IMR-90 (cell line): ENCODE results near the gene GPHA2. TPM values are rescaled to one million over a fixed set of nuclear protein-coding genes. Genes with fewer than 3 reads are reported as not detected.
A peak's percentile ranks its signal among the peaks of the same experiment; 100 is the strongest.

Experiments used
- ATAC-seq: fragments of 200-7000 bp; cut with Tn5 transposase; 2 replicates; pipeline ENCODE4 v1.9.1; 2020; ENCODE audit warnings: low read depth, mild to moderate bottlenecking, moderate library complexity
- BruUV-seq: library from RNA; stranded (reverse); fragments of 400-500 nt; replicated peaks from 2 replicates; lab custom pipeline; 2021; lab: Mats Ljungman, UMichigan
- CTCF ChIA-PET: fragments of 300-600 bp; formaldehyde crosslinking; extraction: SDS; loops from one replicate; lab custom pipeline; 2021; ENCODE audit warnings: antibody characterized with exemption; lab: Yijun Ruan, JAX
- POLR2A ChIA-PET: fragments of 300-600 bp; sonication (Branson Sonifier 250); formaldehyde crosslinking; loops from one replicate; lab custom pipeline; 2022; ENCODE audit warnings: antibody characterized with exemption; ENCODE audit not compliant: unreplicated experiment; lab: Charles Lee
- DNase-seq: peaks from one replicate; pipeline ENCODE4 v3.0.0; 2013
- H2AFZ ChIP-seq: replicated peaks from 2 replicates; pipeline ENCODE3; 2013; ENCODE audit warnings: low read length, mild to moderate bottlenecking; ENCODE audit not compliant: poor library complexity
- H2AK5ac ChIP-seq: 2 replicates; pipeline ENCODE4 v1.6.1; 2013; ENCODE audit warnings: low read depth, low read length, inconsistent platforms
- H2AK9ac ChIP-seq: replicated peaks from 2 replicates; pipeline ENCODE3; 2013; ENCODE audit warnings: mild to moderate bottlenecking, low read depth, low read length, moderate library complexity; ENCODE audit not compliant: poor library complexity
- H2BK120ac ChIP-seq: 2 replicates; pipeline ENCODE4 v1.6.1; 2013; ENCODE audit warnings: low read depth, low read length, inconsistent platforms
- H2BK15ac ChIP-seq: 3 replicates; pipeline ENCODE4 v1.6.1; 2013; ENCODE audit warnings: low read depth, low read length, inconsistent platforms
- H2BK20ac ChIP-seq: 2 replicates; pipeline ENCODE4 v1.6.1; 2013; ENCODE audit warnings: low read depth, mild to moderate bottlenecking, inconsistent platforms, low read length, moderate library complexity
- H2BK5ac ChIP-seq: 2 replicates; pipeline ENCODE4 v1.6.1; 2013; ENCODE audit warnings: mild to moderate bottlenecking, low read depth, low read length, inconsistent platforms; ENCODE audit not compliant: poor library complexity, severe bottlenecking
- H3K14ac ChIP-seq: replicated peaks from 2 replicates; pipeline ENCODE4 v1.6.1; 2013; ENCODE audit warnings: low read depth, low read length, inconsistent platforms
- H3K18ac ChIP-seq: 2 replicates; pipeline ENCODE4 v1.6.1; 2013; ENCODE audit warnings: low read depth, low read length, control low read depth
- H3K23ac ChIP-seq: 2 replicates; pipeline ENCODE4 v1.6.1; 2013; ENCODE audit warnings: low read depth, low read length, inconsistent platforms
- H3K27ac ChIP-seq: 2 replicates; pipeline ENCODE4 v1.5.1; 2013; ENCODE audit warnings: mild to moderate bottlenecking, control low read depth, low read length; ENCODE audit not compliant: insufficient read depth
- H3K27me3 ChIP-seq: 2 replicates; pipeline ENCODE4 v1.6.1; 2013; ENCODE audit warnings: low read length; ENCODE audit not compliant: control insufficient read depth, insufficient read depth
- H3K36me3 ChIP-seq: 2 replicates; pipeline ENCODE4 v1.6.1; 2013; ENCODE audit warnings: low read length, mixed read lengths; ENCODE audit not compliant: control insufficient read depth, insufficient read depth
- H3K4ac ChIP-seq: 2 replicates; pipeline ENCODE4 v1.6.1; 2013; ENCODE audit warnings: low read depth, low read length, inconsistent platforms
- H3K4me1 ChIP-seq: 2 replicates; pipeline ENCODE4 v1.6.1; 2013; ENCODE audit warnings: low read length, mixed read lengths; ENCODE audit not compliant: control insufficient read depth, insufficient read depth
- H3K4me2 ChIP-seq: 2 replicates; pipeline ENCODE4 v1.6.1; 2013; ENCODE audit warnings: low read depth, mild to moderate bottlenecking, control low read depth, low read length, moderate library complexity
- H3K4me3 ChIP-seq: 2 replicates; pipeline ENCODE4 v1.5.1; 2013; ENCODE audit warnings: low read depth, mild to moderate bottlenecking, control low read depth, low read length, moderate library complexity; ENCODE audit not compliant: insufficient read depth
- H3K56ac ChIP-seq: 2 replicates; pipeline ENCODE4 v1.6.1; 2013; ENCODE audit warnings: low read length, inconsistent platforms; ENCODE audit not compliant: insufficient read depth; ENCODE audit errors: extremely low read depth
- H3K79me1 ChIP-seq, 2 experiments: 2 replicates each; pipeline ENCODE4 v1.6.1; 2013; ENCODE audit warnings: low read length in 2 of 2, inconsistent platforms in 1 of 2, low read depth in 1 of 2
- H3K9ac ChIP-seq: 2 replicates; pipeline ENCODE4 v1.6.1; 2013; ENCODE audit warnings: low read depth, low read length, control low read depth
- H3K9me1 ChIP-seq: 2 replicates; pipeline ENCODE4 v1.6.1; 2013; ENCODE audit warnings: low read length, inconsistent platforms; ENCODE audit not compliant: insufficient read depth
- H3K9me3 ChIP-seq: 2 replicates; pipeline ENCODE4 v1.6.1; 2013; ENCODE audit warnings: low read length; ENCODE audit not compliant: control insufficient read depth, insufficient read depth
- H4K20me1 ChIP-seq: 2 replicates; pipeline ENCODE4 v1.6.1; 2013; ENCODE audit warnings: low read length, inconsistent platforms; ENCODE audit not compliant: insufficient read depth
- H4K5ac ChIP-seq: 2 replicates; pipeline ENCODE4 v1.6.1; 2013; ENCODE audit warnings: mild to moderate bottlenecking, low read depth, low read length, control low read depth
- H4K8ac ChIP-seq, 2 experiments: 2 replicates each; pipeline ENCODE4 v1.6.1; 2013; ENCODE audit warnings: low read depth in 2 of 2, low read length in 2 of 2, control low read depth in 1 of 2, inconsistent platforms in 1 of 2
- H4K91ac ChIP-seq: 2 replicates; pipeline ENCODE4 v1.6.1; 2013; ENCODE audit warnings: low read depth, low read length, inconsistent platforms; ENCODE audit not compliant: insufficient read depth
- BHLHE40 ChIP-seq: fragments of 150-350 bp; IDR thresholded peaks from 2 replicates; pipeline ENCODE4 v1.6.1; 2016; ENCODE audit warnings: mild to moderate bottlenecking, low read depth, low read length
- CEBPB ChIP-seq: IDR thresholded peaks from 2 replicates; pipeline ENCODE4 v1.6.1; 2012; ENCODE audit warnings: low read depth, low read length, improper control_type of control experiment
- CHD1 ChIP-seq: IDR thresholded peaks from 2 replicates; pipeline ENCODE4 v1.6.1; 2012; ENCODE audit warnings: low read depth, low read length, improper control_type of control experiment
- CTCF ChIP-seq: conservative IDR thresholded peaks from 2 replicates; pipeline ENCODE4 v1.5.1; 2012; ENCODE audit warnings: mild to moderate bottlenecking, low read depth, low read length, improper control_type of control experiment
- ELK1 ChIP-seq: fragments of 150-350 bp; IDR thresholded peaks from 2 replicates; pipeline ENCODE4 v1.6.1; 2016; ENCODE audit warnings: low read depth, mild to moderate bottlenecking, low read length, moderate library complexity, borderline replicate concordance
- FOS ChIP-seq: fragments of 150-350 bp; IDR thresholded peaks from 2 replicates; pipeline ENCODE4 v1.6.1; 2016; ENCODE audit warnings: low read depth, low read length
- MAFK ChIP-seq: IDR thresholded peaks from 2 replicates; pipeline ENCODE4 v1.6.1; 2012; ENCODE audit warnings: low read depth, low read length, improper control_type of control experiment
- MAZ ChIP-seq: IDR thresholded peaks from 2 replicates; pipeline ENCODE4 v1.6.1; 2012; ENCODE audit warnings: low read depth, mild to moderate bottlenecking, low read length, improper control_type of control experiment, moderate library complexity, borderline replicate concordance
- MXI1 ChIP-seq: IDR thresholded peaks from 2 replicates; pipeline ENCODE4 v1.6.1; 2012; ENCODE audit warnings: low read depth, mild to moderate bottlenecking, low read length, moderate library complexity, borderline replicate concordance
- NFE2L2 ChIP-seq: fragments of 150-350 bp; IDR thresholded peaks from 2 replicates; pipeline ENCODE4 v1.6.1; 2016; ENCODE audit warnings: low read depth, mild to moderate bottlenecking, low read length
- POLR2A ChIP-seq: IDR thresholded peaks from 2 replicates; pipeline ENCODE4 v1.6.1; 2012; ENCODE audit warnings: mild to moderate bottlenecking, low read depth, low read length
- RAD21 ChIP-seq: IDR thresholded peaks from 2 replicates; pipeline ENCODE4 v1.6.1; 2012; ENCODE audit warnings: low read length, improper control_type of control experiment
- RCOR1 ChIP-seq: IDR thresholded peaks from 2 replicates; pipeline ENCODE4 v1.6.1; 2012; ENCODE audit warnings: mild to moderate bottlenecking, low read length, improper control_type of control experiment; ENCODE audit not compliant: insufficient replicate concordance
- RFX5 ChIP-seq: IDR thresholded peaks from 2 replicates; pipeline ENCODE4 v1.8.0; 2012; ENCODE audit warnings: low read depth, mild to moderate bottlenecking, low read length, moderate library complexity
- SMC3 ChIP-seq: fragments of 150-350 bp; IDR thresholded peaks from 2 replicates; pipeline ENCODE4 v1.6.1; 2016; ENCODE audit warnings: low read depth, mild to moderate bottlenecking, antibody characterized with exemption, low read length, moderate library complexity
- USF2 ChIP-seq: fragments of 150-350 bp; IDR thresholded peaks from 2 replicates; pipeline ENCODE4 v1.6.1; 2017; ENCODE audit warnings: mild to moderate bottlenecking, antibody characterized with exemption, low read length, low read depth
- WGBS, 2 experiments: methylation state at CpG; one replicate each; pipeline versions ENCODE4 v1.1.5 to v1.1.7; 2013; ENCODE audit warnings: missing lambda C conversion rate in 2 of 2; ENCODE audit not compliant: insufficient read length in 1 of 2; ENCODE audit errors: extremely low coverage in 2 of 2; 5-methylcytosine and 5-hydroxymethylcytosine counted together
- dilution Hi-C: fragments of 300-500 bp; cut with HindIII; formaldehyde crosslinking; loops from one replicate; pipeline ENCODE4 v1.14.3; 2018; ENCODE audit warnings: low sequenced_read_pairs; ENCODE audit not compliant: unreplicated experiment
- in situ Hi-C: fragments of 300-500 bp; cut with MboI; formaldehyde crosslinking; loops from 3 replicates; pipeline ENCODE4 v1.14.3; 2019; ENCODE audit warnings: low sequenced_read_pairs, inconsistent platforms, mixed read lengths
- intact Hi-C: fragments of 100-400 bp; cut with micrococcal nuclease; formaldehyde crosslinking; loops from 2 replicates; pipeline ENCODE4 v1.10.0; 2022
- polyA plus RNA-seq, 3 experiments: library from polyadenylated mRNA; depleted of rRNA; stranded (reverse); fragments of >200 nt; gene quantifications; 2 replicates each; pipeline ENCODE4 v1.2.3, GENCODE V29; 2012; ENCODE audit warnings: low replicate concordance in 1 of 3
- total RNA-seq: library from RNA; depleted of rRNA; stranded (reverse); fragments of >200 nt; gene quantifications from 2 replicates; pipeline ENCODE4 v1.2.3, GENCODE V29; 2012

The GPHA2 gene
- total and polyA plus RNA-seq, 2 of the 4 experiments (the other 2 are of a cell fraction): not detected

DNA sequence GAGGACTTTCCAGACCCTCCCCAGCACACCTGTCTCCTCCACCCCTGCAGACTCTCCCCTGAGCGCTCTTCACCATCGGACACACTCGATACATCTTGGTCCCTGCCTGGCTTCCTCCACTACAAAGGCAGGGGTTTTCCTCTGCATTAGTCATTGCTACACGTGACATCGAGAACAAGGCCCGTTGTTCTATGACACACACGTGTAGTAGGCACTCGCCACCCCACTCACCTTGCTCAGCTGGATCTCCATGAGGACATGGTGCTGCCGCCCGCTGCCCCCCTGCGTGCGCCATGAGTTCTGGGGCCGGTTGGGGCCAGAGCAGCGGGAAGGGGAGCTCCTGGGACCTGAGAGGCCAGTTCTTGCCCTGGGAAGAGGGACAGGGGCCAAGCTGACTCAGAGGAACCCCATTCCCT is 35.4 kb downstream of the GPHA2 start:
- H4K5ac ChIP-seq: no peak overlapping the region
- no peak overlapping the region for H2BK20ac ChIP-seq
- H4K8ac ChIP-seq: no peak overlapping the region
- H2BK120ac ChIP-seq: no peak overlapping the region
- H2BK15ac ChIP-seq: no peak overlapping the region
- H2BK5ac ChIP-seq: no peak overlapping the region
- ChIA-PET CTCF (no interaction called here), POLR2A (no interaction called here)
- H3K9me1 ChIP-seq: no peaks in the 10 kb centered on the region
- WGBS, 2 experiments: 93% methylated on average over 12 of the region's 14 CpGs; no CpG with 5 or more reads in 1 of the 2 experiments
- H3K4ac ChIP-seq: no peak overlapping the region
- intact Hi-C loops: no loop called here
- no peak overlapping the region for H3K27ac ChIP-seq
- TF ChIP-seq CHD1 (no peak), MXI1 (no peak), CEBPB (no peak), RAD21 (no peak), POLR2A (no peak), ELK1 (no peak), NFE2L2 (no peak), MAZ (no peak), MAFK (no peak), RFX5 (no peak), BHLHE40 (no peak), CTCF (no peak), USF2 (no peak), FOS (no peak), SMC3 (no peak), RCOR1 (no peak)
- BruUV-seq: no TSS peak
- no peak overlapping the region for H4K91ac ChIP-seq
- H3K36me3 ChIP-seq: peaks cover 62% of the 10 kb centered on the region
- H3K9ac ChIP-seq: no peak overlapping the region
- DNase-seq (peak; percentile 13), ATAC-seq (no peak)
- no peak overlapping the region for H3K23ac ChIP-seq
- no peaks in the 10 kb centered on the region for H3K79me1 ChIP-seq
- no peaks in the 10 kb centered on the region for H3K9me3 ChIP-seq
- H3K4me3 ChIP-seq: no peak overlapping the region
- in situ Hi-C loops: no loop called here
- H3K4me2 ChIP-seq: no peak overlapping the region
- H3K18ac ChIP-seq: no peak overlapping the region
- H2AK9ac ChIP-seq: peak overlapping the region; percentile 42
- H2AFZ ChIP-seq: no peak overlapping the region
- H3K14ac ChIP-seq: no peak overlapping the region
- H3K4me1 ChIP-seq: no peaks in the 10 kb centered on the region
- H3K56ac ChIP-seq: no peak overlapping the region
- no peaks in the 10 kb centered on the region for H3K27me3 ChIP-seq
- no peaks in the 10 kb centered on the region for H4K20me1 ChIP-seq
- dilution Hi-C loops: no loop called here
- H2AK5ac ChIP-seq: no peak overlapping the region
